Epithelial cell of proximal tubule (primary cell): Measurements from ENCODE around the gene UCN2. TPM values are rescaled to one million over a fixed set of nuclear protein-coding genes. Genes with fewer than 3 reads are reported as not detected.

Experiments used
- DNase-seq: peaks from one replicate; pipeline ENCODE4 v3.0.0-alpha.2; 2011; ENCODE audit warnings: low read depth
- H3K4me3 ChIP-seq: 2 replicates; pipeline ENCODE4 v1.5.1; 2011; ENCODE audit warnings: low read depth, mild to moderate bottlenecking, low read length
- total RNA-seq: library from RNA; depleted of rRNA; stranded (reverse); fragments of >200 nt; gene quantifications from 2 replicates; pipeline ENCODE4 v1.2.3, GENCODE V29; 2015
- TF ChIP-seq, protein P1 (sequence below): conservative IDR thresholded peaks from 2 replicates; pipeline ENCODE4 v1.5.1; 2012; ENCODE audit warnings: low read depth, mild to moderate bottlenecking, low read length

UCN2 gene
- total RNA-seq, 1 donor from 2014 or later: 4.8 TPM

DNA sequence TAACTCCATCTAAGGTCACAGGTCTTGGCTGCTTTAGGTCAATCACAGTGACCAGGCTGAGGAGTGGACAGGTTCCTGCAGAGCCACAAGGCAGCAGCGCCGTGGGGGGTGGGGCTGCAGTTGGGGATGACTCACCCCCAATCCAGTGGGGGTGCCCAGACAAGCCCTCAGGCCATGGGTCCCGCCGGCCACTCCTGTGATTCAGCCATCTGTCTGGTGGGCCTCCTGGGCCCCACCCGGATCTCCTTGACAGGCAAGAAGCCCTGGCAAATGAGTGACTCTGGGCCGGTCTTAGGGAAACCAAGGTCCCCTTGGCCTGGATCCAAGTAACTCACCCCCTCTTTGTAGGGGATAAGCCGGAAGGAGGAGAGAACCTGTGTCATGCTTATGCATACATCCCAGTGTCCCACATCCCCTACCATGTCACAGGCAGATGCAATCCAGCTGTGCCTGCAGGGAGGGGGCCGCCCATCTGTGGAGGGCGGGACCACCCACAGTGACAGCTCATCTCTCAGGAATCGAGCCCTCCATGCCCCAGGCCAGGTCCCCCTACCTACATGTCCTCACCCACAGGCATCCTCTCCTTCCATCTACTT lies 32.0 kb upstream of the UCN2 start:
- DNase-seq: no peak
- H3K4me3 ChIP-seq: peak overlapping the region; percentile 46
- TF ChIP-seq, protein P1, sequence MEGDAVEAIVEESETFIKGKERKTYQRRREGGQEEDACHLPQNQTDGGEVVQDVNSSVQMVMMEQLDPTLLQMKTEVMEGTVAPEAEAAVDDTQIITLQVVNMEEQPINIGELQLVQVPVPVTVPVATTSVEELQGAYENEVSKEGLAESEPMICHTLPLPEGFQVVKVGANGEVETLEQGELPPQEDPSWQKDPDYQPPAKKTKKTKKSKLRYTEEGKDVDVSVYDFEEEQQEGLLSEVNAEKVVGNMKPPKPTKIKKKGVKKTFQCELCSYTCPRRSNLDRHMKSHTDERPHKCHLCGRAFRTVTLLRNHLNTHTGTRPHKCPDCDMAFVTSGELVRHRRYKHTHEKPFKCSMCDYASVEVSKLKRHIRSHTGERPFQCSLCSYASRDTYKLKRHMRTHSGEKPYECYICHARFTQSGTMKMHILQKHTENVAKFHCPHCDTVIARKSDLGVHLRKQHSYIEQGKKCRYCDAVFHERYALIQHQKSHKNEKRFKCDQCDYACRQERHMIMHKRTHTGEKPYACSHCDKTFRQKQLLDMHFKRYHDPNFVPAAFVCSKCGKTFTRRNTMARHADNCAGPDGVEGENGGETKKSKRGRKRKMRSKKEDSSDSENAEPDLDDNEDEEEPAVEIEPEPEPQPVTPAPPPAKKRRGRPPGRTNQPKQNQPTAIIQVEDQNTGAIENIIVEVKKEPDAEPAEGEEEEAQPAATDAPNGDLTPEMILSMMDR: no peak

DNA sequence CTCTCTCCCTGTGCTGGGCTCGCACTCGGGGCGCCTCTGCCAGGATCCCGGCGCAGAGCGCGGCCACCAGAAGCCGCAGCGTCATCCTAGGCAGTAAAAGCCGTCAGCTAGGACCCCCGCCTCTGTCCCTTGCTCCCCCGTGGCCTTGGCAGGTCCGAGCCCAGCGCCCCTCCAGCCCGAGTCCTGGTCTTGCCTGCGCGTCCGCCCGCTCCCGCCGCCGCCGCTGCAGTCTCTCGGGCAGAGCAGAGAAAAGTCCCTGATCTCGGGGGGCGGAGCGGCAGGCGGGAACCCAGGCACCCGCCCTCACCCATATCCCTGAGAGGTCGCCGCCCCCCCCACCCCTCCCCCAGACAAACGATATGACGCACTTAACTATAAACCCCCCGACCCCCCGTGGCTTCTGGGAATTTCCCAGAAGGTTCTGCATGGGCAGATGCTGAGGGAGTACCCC lies 31.5 kb upstream of the UCN2 start, which contains the start of gene COL7A1:
Gene COL7A1 (minus strand): TSS at position 255 of the 451 bp plus-strand sequence. CDS start 170 bp downstream, at position 85.
- TF ChIP-seq, protein P1: no peak
- DNase-seq: no peak
- H3K4me3 ChIP-seq: peak within 1 kb of the TSS; percentile 46

DNA sequence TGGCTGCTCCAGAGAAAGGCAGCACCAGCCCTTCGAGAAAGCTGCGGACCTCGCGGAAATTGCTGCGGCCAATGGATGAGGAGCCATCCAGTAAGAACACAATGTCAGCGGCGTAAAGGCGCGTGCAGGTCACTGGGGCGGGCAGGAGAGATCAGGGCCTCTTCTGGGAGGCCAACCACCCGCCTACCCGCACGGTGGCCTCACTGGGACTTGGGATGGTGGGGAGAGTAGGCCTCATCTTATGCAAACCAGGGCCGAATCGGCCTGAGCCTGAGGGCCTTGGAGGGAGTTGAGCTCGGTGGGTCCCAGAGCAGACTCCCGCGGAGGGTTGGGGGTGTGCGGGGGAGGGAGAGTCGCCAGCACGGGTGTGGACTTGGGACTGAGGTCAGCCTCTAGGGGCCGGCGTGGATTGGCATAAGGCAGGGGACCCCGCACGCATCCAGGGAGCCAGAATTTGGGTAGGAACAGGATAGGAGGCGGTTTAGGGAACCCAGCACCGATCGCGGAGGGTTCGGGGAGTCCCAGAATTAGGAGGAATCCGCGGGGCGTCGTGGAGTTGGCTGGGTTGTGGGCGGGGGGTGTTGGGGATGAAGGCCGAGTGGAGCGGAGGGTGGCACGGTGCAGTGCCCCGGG lies 31.0 kb upstream of the UCN2 start:
- TF ChIP-seq, protein P1: no peak
- peak overlapping the region; percentile 46 for H3K4me3 ChIP-seq
- no peak for DNase-seq

DNA sequence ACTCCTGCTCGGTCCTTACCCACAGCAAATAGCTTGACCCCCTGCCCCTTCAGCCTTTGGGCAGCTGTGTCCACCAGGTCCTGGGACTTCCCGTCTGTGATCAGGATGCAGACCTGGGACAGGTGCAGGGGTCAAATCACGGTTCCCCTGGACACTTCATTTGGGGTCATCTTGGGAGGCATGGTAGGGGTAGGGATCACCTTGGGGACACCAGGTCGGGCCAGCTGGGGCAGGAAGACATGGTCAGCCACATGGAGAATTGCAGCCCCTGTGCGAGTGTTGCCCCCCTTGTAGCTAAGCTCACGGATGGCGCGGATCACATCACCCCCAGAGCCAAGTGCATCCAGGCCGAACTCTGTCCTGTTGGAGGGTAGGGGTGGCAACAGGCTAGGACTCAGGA lies 29.8 kb upstream of the UCN2 start:
- TF ChIP-seq, protein P1: no peak
- H3K4me3 ChIP-seq: no peak overlapping the region
- no peak for DNase-seq

DNA sequence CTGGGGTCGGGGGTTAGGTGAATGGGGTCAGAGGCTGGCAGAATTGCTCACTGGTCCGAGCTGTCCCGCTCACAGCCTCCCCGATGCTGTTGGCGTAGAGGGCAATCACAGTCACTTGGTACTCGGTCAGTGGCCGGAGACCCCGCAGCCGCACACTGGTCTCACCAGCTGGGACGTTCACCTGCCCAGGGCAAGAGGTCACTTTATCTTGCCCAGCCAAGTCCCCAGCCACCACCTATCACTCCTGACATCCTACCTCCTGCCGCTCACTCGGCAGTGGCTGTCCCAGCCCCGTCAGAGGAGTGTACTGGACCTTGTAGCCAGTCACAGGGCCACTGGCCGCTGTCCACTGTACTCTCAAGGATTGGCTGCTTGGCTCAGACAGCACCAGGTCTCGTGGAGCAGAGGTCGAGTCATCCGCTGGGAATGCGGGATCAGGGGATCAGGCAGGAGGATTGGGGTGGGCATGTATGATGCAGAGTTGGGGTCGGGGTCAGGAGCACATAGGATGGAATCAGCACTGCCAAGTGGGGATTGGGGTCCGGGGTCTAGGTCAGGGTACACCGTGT lies 29.0 kb upstream of the UCN2 start:
- H3K4me3 ChIP-seq: no peak overlapping the region
- no peak for DNase-seq
- TF ChIP-seq, protein P1: no peak

DNA sequence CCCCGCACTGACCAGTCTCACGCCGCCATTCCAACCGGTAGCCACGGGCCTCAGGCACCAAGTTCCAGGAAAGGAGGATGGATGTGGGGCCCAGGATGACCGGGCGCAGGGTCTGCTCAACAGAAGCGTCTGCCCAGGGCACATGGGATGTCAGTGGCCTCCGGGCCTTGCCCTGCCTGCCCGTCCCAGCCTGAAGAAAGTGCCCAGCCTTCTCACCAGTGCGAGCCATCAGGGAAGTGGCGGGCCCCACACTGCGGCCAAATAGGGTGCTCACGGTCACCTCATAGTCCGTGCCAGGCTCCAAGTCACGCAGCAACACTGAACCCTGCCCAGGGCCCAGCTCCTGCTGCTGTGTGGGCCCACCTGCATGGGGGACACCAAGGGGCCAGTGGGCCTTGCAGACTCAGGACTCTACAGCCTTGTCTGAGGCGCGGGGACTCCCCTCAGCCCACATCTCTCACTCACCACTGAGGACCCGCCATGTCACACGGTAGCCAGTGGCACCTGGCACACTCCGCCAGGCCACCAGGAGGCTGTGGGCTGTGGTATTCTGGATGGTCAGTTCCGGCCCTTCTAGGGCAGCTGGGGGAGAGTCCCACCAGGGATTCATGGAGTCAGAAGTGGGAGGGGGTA lies 28.4 kb upstream of the UCN2 start:
- DNase-seq: no peak
- TF ChIP-seq, protein P1: no peak
- H3K4me3 ChIP-seq: no peak overlapping the region
